Stimulated activated CD4-positive, alpha-beta T cell treated with anti-CD3 and anti-CD28 coated beads, Interleukin-1b, Interleukin-23, amount 100 ng/mL, for 4 hours (primary cell): ENCODE results near the gene RGPD5.
"Not testable (repeated sequence)": the region's sequence is repeated elsewhere in the genome, so short reads cannot be mapped to it uniquely, and the experiment has no call there.

Experiments used
- DNase-seq, 2 donors: peaks; one replicate each; pipeline ENCODE4 v3.0.0-alpha.2; 2020; ENCODE audit warnings: low read depth in 2 of 2

RGPD5 gene

GRCh38 chr2:109893736-109894135 lies 99.6 kb downstream of the RGPD5 start:
- not testable (repeated sequence) for DNase-seq

GRCh38 chr2:109894141-109894540 lies 100.0 kb downstream of the RGPD5 start:
- not testable (repeated sequence) for DNase-seq

GRCh38 chr2:109895090-109895869 lies 101.2 kb downstream of the RGPD5 start:
- not testable (repeated sequence) for DNase-seq

- not testable (repeated sequence) for DNase-seq
Observed at GRCh38 chr2:109896212-109896611, 102.1 kb downstream of the RGPD5 start.

GRCh38 chr2:109897769-109898461 lies 103.8 kb downstream of the RGPD5 start:
- DNase-seq = not testable (repeated sequence)

- DNase-seq = not testable (repeated sequence)
Observed at GRCh38 chr2:109898462-109899336, 104.6 kb downstream of the RGPD5 start, which contains the start of gene LIMS3. Gene LIMS3, plus strand, starts transcription at chr2:109898688. Its CDS starts 41 bp downstream, at chr2:109898729.

- DNase-seq = not testable (repeated sequence)
Observed at GRCh38 chr2:109905796-109906195, 111.7 kb downstream of the RGPD5 start.
